ENCODE data around the gene SLC25A38. TPM values are rescaled to one million over a fixed set of nuclear protein-coding genes. Genes with fewer than 3 reads are reported as not detected.
A peak's percentile ranks its signal among the peaks of the same experiment; 100 is the strongest.
"Not testable (repeated sequence)": the region's sequence is repeated elsewhere in the genome, so short reads cannot be mapped to it uniquely, and the experiment has no call there.

The SLC25A38 gene
- total and polyA plus RNA-seq, 2 experiments from 2014 or later, result 19.8 to 61.9 TPM

GRCh38 chr3:39416998-39417397 lies 33.8 kb downstream of the SLC25A38 start:
- H2AFZ ChIP-seq; H3K4me3 ChIP-seq; H3K27ac Mint-ChIP-seq; H4K20me1 ChIP-seq (replicated peaks; ENCODE audit: insufficient read depth); H3K27me3 ChIP-seq (ENCODE audit: insufficient read depth); H3K4me2 ChIP-seq; DNase-seq (ENCODE audit: low spot score); H3K9me2 ChIP-seq (ENCODE audit: insufficient read depth); H3K4me3 Mint-ChIP-seq; H3K79me2 ChIP-seq (replicated peaks; ENCODE audit: insufficient read depth); H3K9me3 Mint-ChIP-seq: not testable (repeated sequence)
- H3F3A ChIP-seq (replicated peaks; ENCODE audit: low read depth), result peaks cover 54% of the 10 kb centered on the region
- Mint-ChIP-seq H3K27me3 (ENCODE audit: insufficient read depth, low read depth, poor library complexity) (peaks cover 16% of the 10 kb centered on the region), H3K4me1 (peaks cover 21% of the 10 kb centered on the region), H3K36me3 (ENCODE audit: low read depth) (peaks cover 36% of the 10 kb centered on the region)
- peak overlapping the region; percentile 80 for H3K27ac ChIP-seq (ENCODE audit: low read depth)
- peaks cover 17% of the 10 kb centered on the region for H3K36me3 ChIP-seq (ENCODE audit: insufficient read depth)
- peak; percentile 1; the same call in 2 of the 3 replicates for ATAC-seq
- peaks cover 16% of the 10 kb centered on the region for H3K4me1 ChIP-seq (ENCODE audit: insufficient read depth)

- H3K27me3 ChIP-seq (ENCODE audit: insufficient read depth); ATAC-seq; H3K27ac Mint-ChIP-seq; H3K36me3 ChIP-seq (ENCODE audit: insufficient read depth); DNase-seq (ENCODE audit: low spot score); H3K9me3 Mint-ChIP-seq; H3K79me2 ChIP-seq (replicated peaks; ENCODE audit: insufficient read depth); H3K9me2 ChIP-seq (ENCODE audit: insufficient read depth); H3K4me3 Mint-ChIP-seq; H4K20me1 ChIP-seq (replicated peaks; ENCODE audit: insufficient read depth): not testable (repeated sequence)
- Histone ChIP-seq H3K27ac (ENCODE audit: low read depth) (peak overlapping the region; percentile 89), H3K4me2 (peak overlapping the region; percentile 72), H2AFZ (peak overlapping the region; percentile 97), H3K4me3 (peak overlapping the region; percentile 18; the same call in 1 of the 2 replicates), H3K4me1 (ENCODE audit: insufficient read depth) (peaks cover 16% of the 10 kb centered on the region), H3F3A (replicated peaks; ENCODE audit: low read depth) (peaks cover 37% of the 10 kb centered on the region)
- H3K27me3 Mint-ChIP-seq (ENCODE audit: insufficient read depth, low read depth, poor library complexity), result peaks cover 16% of the 10 kb centered on the region
- peaks cover 19% of the 10 kb centered on the region for H3K36me3 Mint-ChIP-seq (ENCODE audit: low read depth)
- H3K4me1 Mint-ChIP-seq, result peaks cover 19% of the 10 kb centered on the region
Observed at GRCh38 chr3:39418556-39419225, 35.5 kb downstream of the SLC25A38 start.

- DNase-seq (ENCODE audit: low spot score), result no peak
- H3K4me2 ChIP-seq, result 0 out of 2 replicates have a peak overlapping the region, but pooled peaks have one; percentile 72
- no peak overlapping the region for H3K27ac ChIP-seq (ENCODE audit: low read depth)
- H3K27me3 ChIP-seq (ENCODE audit: insufficient read depth), result no peaks in the 10 kb centered on the region
- Mint-ChIP-seq H3K27me3 (ENCODE audit: insufficient read depth, low read depth, poor library complexity) (peaks cover 16% of the 10 kb centered on the region), H3K4me1 (peaks cover 19% of the 10 kb centered on the region), H3K27ac (no peak overlapping the region), H3K4me3 (no peak overlapping the region), H3K36me3 (ENCODE audit: low read depth) (peaks cover 8% of the 10 kb centered on the region), H3K9me3 (no peaks in the 10 kb centered on the region)
- H3K9me2 ChIP-seq (ENCODE audit: insufficient read depth), result no peaks in the 10 kb centered on the region
- peaks cover 16% of the 10 kb centered on the region for H3K4me1 ChIP-seq (ENCODE audit: insufficient read depth)
- H4K20me1 ChIP-seq (replicated peaks; ENCODE audit: insufficient read depth), result no peaks in the 10 kb centered on the region
- no peak overlapping the region for H3K4me3 ChIP-seq
- no peaks in the 10 kb centered on the region for H3K79me2 ChIP-seq (replicated peaks; ENCODE audit: insufficient read depth)
- no peak for ATAC-seq
- no peaks in the 10 kb centered on the region for H3K36me3 ChIP-seq (ENCODE audit: insufficient read depth)
- H3F3A ChIP-seq (replicated peaks; ENCODE audit: low read depth), result peaks cover 26% of the 10 kb centered on the region
- no peak overlapping the region for H2AFZ ChIP-seq
- TF ChIP-seq ETS1 (IDR thresholded peaks at IDR 0.05) (no peak), ZNF114 (CRISPR knock-in tag; IDR thresholded peaks at IDR 0.05) (no peak), POLR2AphosphoS5 (IDR thresholded peaks at IDR 0.05; ENCODE audit: low read depth) (no peak), EZH2phosphoT487 (IDR thresholded peaks at IDR 0.05; ENCODE audit: unreplicated experiment) (no peak), NANOG (IDR thresholded peaks at IDR 0.05; ENCODE audit: borderline replicate concordance) (no peak), EZH2 (IDR thresholded peaks at IDR 0.05; ENCODE audit: low read depth, unreplicated experiment) (no peak), ZNF331 (CRISPR knock-in tag; IDR thresholded peaks at IDR 0.05; ENCODE audit: low read depth) (no peak), ZNF462 (CRISPR knock-in tag; IDR thresholded peaks at IDR 0.05) (no peak)
Observed at GRCh38 chr3:39419742-39420315, 36.7 kb downstream of the SLC25A38 start.
